HT-29 (cell line): Measurements from ENCODE around the gene ECPAS. TPM values are rescaled to one million over a fixed set of nuclear protein-coding genes. Genes with fewer than 3 reads are reported as not detected.
"Not testable (repeated sequence)": the region's sequence is repeated elsewhere in the genome, so short reads cannot be mapped to it uniquely, and the experiment has no call there.

Source experiments
- DNase-seq: peaks from one replicate; pipeline ENCODE4 v3.0.0-alpha.2; 2015; ENCODE audit warnings: low spot score
- total RNA-seq: library from RNA; depleted of rRNA; stranded (reverse); fragments of >200 nt; shearing (Covaris generic); gene quantifications from 2 replicates; pipeline ENCODE4 v1.2.3, GENCODE V29; 2014; rRNA removed

The ECPAS gene
- 35.9 and 41.4 TPM in 2 replicates for total RNA-seq

- DNase-seq = peak; percentile 79
Observed at GRCh38 chr9:111483858-111484571, at the start of gene ECPAS. TSS of gene ECPAS (minus strand) at chr9:111484383. CDS start at chr9:111472918, 11,465 bp downstream.

- no peak for DNase-seq
Observed at GRCh38 chr9:111533099-111533790, 49.1 kb upstream of the ECPAS start.

GRCh38 chr9:111531716-111532115, 47.5 kb upstream of the ECPAS start:
- no peak for DNase-seq

GRCh38 chr9:111529787-111530186, 45.6 kb upstream of the ECPAS start:
- no peak for DNase-seq

- no peak for DNase-seq
Observed at GRCh38 chr9:111527347-111527746, 43.2 kb upstream of the ECPAS start.

- DNase-seq = no peak
Observed at GRCh38 chr9:111525056-111525977, 41.1 kb upstream of the ECPAS start, which contains the start of gene ZNF483. TSS of gene ZNF483 (plus strand) at chr9:111525179. CDS start at chr9:111527396, 2,217 bp downstream.

GRCh38 chr9:111524731-111525055, 40.5 kb upstream of the ECPAS start:
- DNase-seq = no peak

- peak; percentile 15 for DNase-seq
Observed at GRCh38 chr9:111516061-111516465, 31.9 kb upstream of the ECPAS start.

- DNase-seq = no peak
Observed at GRCh38 chr9:111514967-111515366, 30.8 kb upstream of the ECPAS start.

GRCh38 chr9:111511581-111511980, 27.4 kb upstream of the ECPAS start:
- DNase-seq = not testable (repeated sequence)

GRCh38 chr9:111502506-111502905, 18.3 kb upstream of the ECPAS start:
- DNase-seq = no peak

GRCh38 chr9:111501648-111502047, 17.5 kb upstream of the ECPAS start:
- DNase-seq = no peak

GRCh38 chr9:111501005-111501562, 16.9 kb upstream of the ECPAS start:
- no peak for DNase-seq

- not testable (repeated sequence) for DNase-seq
Observed at GRCh38 chr9:111497196-111497595, 13.0 kb upstream of the ECPAS start.

GRCh38 chr9:111484572-111484894, 350 bp upstream of the ECPAS start:
- DNase-seq = no peak

GRCh38 chr9:111483439-111483857, 735 bp downstream of the ECPAS start:
- DNase-seq = no peak

GRCh38 chr9:111482694-111483438, 1.3 kb downstream of the ECPAS start:
- peak; percentile 76 for DNase-seq

- DNase-seq = peak; percentile 24
Observed at GRCh38 chr9:111481885-111482636, 2.1 kb downstream of the ECPAS start.

- no peak for DNase-seq
Observed at GRCh38 chr9:111477677-111478076, 6.5 kb downstream of the ECPAS start.

GRCh38 chr9:111475195-111475594, 9.0 kb downstream of the ECPAS start:
- DNase-seq = no peak
